Stomach (tissue), 9 donors: Measurements from ENCODE around the gene KIFAP3. TPM values are rescaled to one million over a fixed set of nuclear protein-coding genes. Genes with fewer than 3 reads are reported as not detected.

Experiments
- DNase-seq, 2 donors: peaks; one replicate each; pipeline versions ENCODE4 v3.0.0 to v3.0.0-alpha.2; 2013 to 2019
- H3K27ac ChIP-seq, 5 donors: fragments of 200-600 bp in 4 of 5; sonication (generic) in 4 of 5; one replicate each; pipeline ENCODE4 v1.5.1; 2013 to 2019; ENCODE audit warnings: mild to moderate bottlenecking in 1 of 5, moderate library complexity in 1 of 5
- H3K27me3 ChIP-seq, 3 donors: fragments of 200-600 bp; sonication (generic); one replicate each; pipeline ENCODE4 v1.5.1; 2017 to 2019; ENCODE audit warnings: mixed run types in 1 of 3
- H3K36me3 ChIP-seq, 4 donors: fragments of 200-600 bp; sonication (generic); 1 replicate in 3 of 4; 2 replicates in 1 of 4; pipeline ENCODE4 v1.5.1; 2016 to 2019
- H3K4me1 ChIP-seq, 4 donors: fragments of 200-600 bp; sonication (generic); one replicate each; pipeline ENCODE4 v1.5.1; 2016 to 2019
- H3K4me3 ChIP-seq, 4 donors: fragments of 200-600 bp; sonication (generic) in 3 of 4; one replicate each; pipeline ENCODE4 v1.5.1; 2016 to 2019; ENCODE audit warnings: mild to moderate bottlenecking in 1 of 4
- H3K9me3 ChIP-seq, 4 donors: fragments of 200-600 bp; sonication (generic); one replicate each; pipeline ENCODE4 v1.5.1; 2016 to 2019
- CTCF ChIP-seq, 7 experiments: fragments of 450-650 bp in 4 of 7; fragments of 200-600 bp in 3 of 7; sonication (generic) in 3 of 7; IDR thresholded peaks; one replicate each; pipeline ENCODE4 v1.5.1; 2016 to 2019; ENCODE audit warnings: antibody characterized with exemption in 7 of 7, control low read depth in 2 of 7, mild to moderate bottlenecking in 1 of 7
- EP300 ChIP-seq: sonication (generic); formaldehyde crosslinking; IDR thresholded peaks from one replicate; pipeline ENCODE4 v1.6.1; 2017; ENCODE audit warnings: antibody characterized with exemption
- POLR2A ChIP-seq, 4 donors: fragments of 450-650 bp; IDR thresholded peaks; one replicate each; pipeline ENCODE4 v1.6.1; 2016; ENCODE audit warnings: antibody characterized with exemption in 4 of 4, control low read depth in 2 of 4, mild to moderate bottlenecking in 1 of 4, moderate library complexity in 1 of 4
- POLR2AphosphoS5 ChIP-seq, 3 donors: sonication (generic); formaldehyde crosslinking; IDR thresholded peaks; one replicate each; pipeline ENCODE4 v1.6.1; 2016; ENCODE audit warnings: antibody characterized with exemption in 3 of 3
- WGBS, 5 donors: extraction: QIAGEN DNeasy Blood & Tissue Kit in 3 of 5; methylation state at CpG; one replicate each; pipeline versions ENCODE4 v1.1.5 to v1.1.7; 2013 to 2018; 5-methylcytosine and 5-hydroxymethylcytosine counted together
- intact Hi-C: fragments of 100-400 bp; cut with DNase I; formaldehyde crosslinking; loops from one replicate; pipeline ENCODE4 v1.15.1; 2023; ENCODE audit warnings: low total_unique reads
- polyA plus RNA-seq, 3 donors: library from polyadenylated mRNA; stranded (reverse); fragments of 200-250 nt; gene quantifications; one replicate each; pipeline ENCODE4 v1.2.3, GENCODE V29; 2013
- total RNA-seq, 5 donors: library from RNA; depleted of rRNA; stranded (reverse); fragments of >200 nt; gene quantifications; one replicate each; pipeline versions ENCODE4 v1.1.0 to v1.2.3, GENCODE V29; 2014 to 2016
- donor health status: healthy with polysubstance abuse.
- donor health status: Bipolar disorder and iron deficiency.
- donor health status: healthy.

Gene KIFAP3
- total and polyA plus RNA-seq, 8 donors, result 6.3 to 40.9 (median 11.1) TPM

DNA sequence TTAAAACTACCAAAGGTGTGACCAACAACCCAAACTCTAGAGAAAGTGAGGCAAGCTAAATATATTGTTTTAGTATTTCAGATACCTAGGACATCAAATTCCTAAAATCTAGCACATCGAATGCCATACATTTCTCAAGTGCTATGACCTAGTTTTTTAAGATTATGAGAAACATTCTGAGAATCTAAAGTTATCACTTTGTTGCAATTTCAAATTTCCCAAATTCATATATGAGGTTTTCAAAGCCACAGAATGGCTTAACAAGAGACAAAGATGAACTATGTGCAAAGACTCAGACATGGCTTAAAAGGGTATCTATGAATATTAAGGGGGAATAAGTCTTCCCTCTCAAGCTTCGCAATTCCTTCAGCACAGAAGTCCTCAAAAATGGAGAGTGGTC lies 187.6 kb downstream of the KIFAP3 start:
- 93 to 98% (median 96%) methylated on average over 2 of the region's 2 CpGs for WGBS, 5 donors
- Histone ChIP-seq H3K36me3 (peaks cover 20 to 67% (median 58%) of the 10 kb centered on the region in 4 donors), H3K27me3 (no peaks in the 10 kb centered on the region), H3K27ac (no peak overlapping the region), H3K4me3 (no peak overlapping the region), H3K9me3 (no peaks in the 10 kb centered on the region), H3K4me1 (peaks cover 7 to 47% (median 28%) of the 10 kb centered on the region in 4 donors)
- TF ChIP-seq POLR2AphosphoS5 (IDR thresholded peaks at IDR 0.05) (no peak), CTCF (IDR thresholded peaks at IDR 0.05) (no peak), EP300 (no peak), POLR2A (IDR thresholded peaks at IDR 0.05) (no peak)
- intact Hi-C loops, result no loop called here
- no peak for DNase-seq

DNA sequence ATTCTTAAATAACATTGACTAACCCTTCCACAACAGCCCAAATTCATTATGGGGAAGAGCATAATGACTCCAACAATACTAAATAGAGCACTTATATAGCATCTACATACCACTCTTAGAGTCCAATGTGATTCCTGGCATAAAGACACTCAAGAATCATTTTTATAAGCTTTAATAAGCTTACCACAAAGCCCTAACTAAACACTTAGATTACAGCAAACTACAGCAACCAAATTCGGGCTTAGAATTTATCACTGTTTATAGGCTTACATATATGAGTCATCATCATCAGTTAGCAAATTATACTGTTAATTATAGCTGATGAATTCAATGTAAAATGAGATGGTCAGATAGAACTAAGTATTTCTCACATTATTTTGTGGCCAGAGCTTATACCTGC lies 188.1 kb downstream of the KIFAP3 start:
- WGBS, 5 donors, result 39 to 57% (median 53%) methylated on average over 1 of the region's 1 CpG
- Histone ChIP-seq H3K36me3 (peaks cover 21 to 72% (median 62%) of the 10 kb centered on the region in 4 donors), H3K9me3 (no peaks in the 10 kb centered on the region), H3K4me3 (no peak overlapping the region), H3K27ac (no peak overlapping the region), H3K4me1 (peaks cover 7 to 42% (median 25%) of the 10 kb centered on the region in 4 donors), H3K27me3 (no peaks in the 10 kb centered on the region)
- DNase-seq, result no peak
- TF ChIP-seq POLR2AphosphoS5 (IDR thresholded peaks at IDR 0.05), result no peak
- no peak for TF ChIP-seq EP300
- TF ChIP-seq POLR2A (IDR thresholded peaks at IDR 0.05), result no peak
- TF ChIP-seq CTCF (IDR thresholded peaks at IDR 0.05), result no peak
- intact Hi-C loops, result no loop called here

DNA sequence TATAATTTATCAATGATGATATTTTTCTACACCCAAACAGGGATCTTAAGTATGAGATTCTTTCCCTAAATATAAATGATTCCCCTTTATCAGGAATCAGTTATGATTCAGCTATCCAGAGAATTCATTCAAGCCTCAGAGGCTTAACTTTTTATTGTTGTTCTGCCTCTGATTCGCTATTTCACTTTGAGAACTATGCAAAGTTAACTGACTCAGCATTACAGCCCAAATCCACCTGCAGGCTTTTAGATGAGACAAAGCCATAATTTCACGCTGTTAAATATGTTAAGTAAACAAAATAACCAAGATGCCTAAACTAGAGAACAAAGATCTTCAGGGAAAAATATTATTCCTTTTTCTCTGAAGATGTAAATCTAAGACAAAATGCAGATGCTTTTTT lies 189.3 kb downstream of the KIFAP3 start:
- DNase-seq, result no peak
- no peaks in the 10 kb centered on the region for H3K9me3 ChIP-seq
- H3K4me1 ChIP-seq, result peaks cover 0 to 30% (median 14%) of the 10 kb centered on the region in 4 donors
- H3K27me3 ChIP-seq, result no peaks in the 10 kb centered on the region
- 85 to 95% (median 89%) methylated on average over 2 of the region's 2 CpGs for WGBS, 5 donors
- TF ChIP-seq CTCF (IDR thresholded peaks at IDR 0.05), result no peak
- no peak for TF ChIP-seq POLR2AphosphoS5 (IDR thresholded peaks at IDR 0.05)
- TF ChIP-seq POLR2A (IDR thresholded peaks at IDR 0.05), result no peak
- no peak for TF ChIP-seq EP300
- H3K36me3 ChIP-seq, result peaks cover 21 to 73% (median 63%) of the 10 kb centered on the region in 4 donors
- H3K27ac ChIP-seq, result no peak overlapping the region
- intact Hi-C loops, result no loop called here
- H3K4me3 ChIP-seq, result no peak overlapping the region

DNA sequence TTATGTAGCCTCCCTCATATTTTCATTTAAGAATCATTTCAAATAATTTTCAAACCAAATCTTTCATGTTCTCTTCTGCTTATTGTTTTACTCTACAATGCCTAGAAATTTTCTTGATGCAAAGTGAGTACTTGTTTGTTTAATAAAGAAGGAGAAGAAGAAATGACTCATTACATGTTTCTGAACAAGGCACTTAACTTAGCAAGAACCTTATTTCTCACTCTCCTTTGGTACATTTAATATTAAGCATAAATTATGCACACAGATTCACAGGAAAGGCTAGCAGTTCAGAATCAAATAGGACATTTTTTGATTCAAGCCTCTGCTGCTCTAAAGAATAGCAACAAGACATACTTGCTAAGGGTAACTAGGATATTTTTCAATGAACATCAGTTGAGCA lies 189.9 kb downstream of the KIFAP3 start:
- no peak overlapping the region for H3K27ac ChIP-seq
- H3K27me3 ChIP-seq, result no peaks in the 10 kb centered on the region
- peaks cover 21 to 73% (median 63%) of the 10 kb centered on the region in 4 donors for H3K36me3 ChIP-seq
- H3K9me3 ChIP-seq, result no peaks in the 10 kb centered on the region
- intact Hi-C loops, result no loop called here
- no peak overlapping the region for H3K4me3 ChIP-seq
- TF ChIP-seq POLR2AphosphoS5 (IDR thresholded peaks at IDR 0.05) (no peak), POLR2A (IDR thresholded peaks at IDR 0.05) (no peak), CTCF (IDR thresholded peaks at IDR 0.05) (no peak), EP300 (no peak)
- DNase-seq, result no peak
- H3K4me1 ChIP-seq, result peaks cover 0 to 24% (median 9%) of the 10 kb centered on the region in 4 donors
